ENCODE measurements around the gene ARHGAP28.

The ARHGAP28 gene

DNA sequence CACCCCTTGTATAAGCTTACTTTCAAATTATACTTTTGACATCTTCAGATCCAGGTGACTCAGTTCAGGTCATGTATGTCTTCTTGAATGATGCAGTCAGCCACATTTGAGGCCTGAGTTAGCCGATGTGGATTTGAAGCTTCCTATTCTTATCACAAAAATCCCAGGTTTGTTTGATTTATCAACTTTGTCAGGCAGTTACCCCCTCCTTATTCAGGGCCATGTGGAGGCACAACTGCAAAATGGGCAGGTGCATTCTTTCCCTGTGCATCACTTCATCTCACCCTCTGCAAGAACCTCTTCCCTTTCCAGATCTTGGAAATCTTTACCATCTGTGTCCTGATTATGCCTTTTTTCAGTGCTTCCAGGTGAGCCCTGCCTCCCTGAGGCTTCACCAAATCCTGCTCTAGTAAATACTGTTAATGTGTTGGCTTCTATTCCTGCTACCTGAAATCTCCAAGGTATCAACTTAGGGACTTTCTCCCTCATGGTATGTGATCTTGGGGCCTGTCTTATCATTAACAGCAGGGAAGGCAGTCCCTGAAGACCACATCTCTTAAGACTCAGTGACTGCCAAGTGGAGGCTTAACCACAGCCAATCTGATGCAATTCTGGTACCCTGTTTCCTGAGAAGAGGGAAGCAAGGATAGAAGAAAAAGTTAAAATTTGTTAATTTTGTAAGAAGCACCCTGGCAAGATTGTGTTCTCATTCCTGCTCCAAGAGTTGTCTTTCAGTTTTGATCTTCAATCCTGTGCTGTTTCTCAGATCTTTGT lies 9.4 kb upstream of the ARHGAP28 start:
- H3K27me3 ChIP-seq (ENCODE audit: insufficient read depth, low read length) = no peaks in the 10 kb centered on the region
- no peak overlapping the region for H3K27ac ChIP-seq (ENCODE audit: low read depth, low read length)
- H3K79me2 ChIP-seq (ENCODE audit: control insufficient read depth, insufficient read depth, low read length, poor library complexity) = no peaks in the 10 kb centered on the region
- no peak overlapping the region for H3K14ac ChIP-seq (ENCODE audit: low read length)
- no peak overlapping the region for H3K4me2 ChIP-seq (ENCODE audit: low read length)
- H3K9me3 ChIP-seq (ENCODE audit: insufficient read depth, low read depth, low read length) = no peaks in the 10 kb centered on the region
- H3K79me1 ChIP-seq (ENCODE audit: low read length) = no peaks in the 10 kb centered on the region
- H2BK12ac ChIP-seq (ENCODE audit: low read length) = no peak overlapping the region
- no peak overlapping the region for H3K9ac ChIP-seq (ENCODE audit: low read length)
- H2AK5ac ChIP-seq (ENCODE audit: low read length) = no peak overlapping the region
- no peak overlapping the region for H4K12ac ChIP-seq (ENCODE audit: low read depth, low read length)
- no peak overlapping the region for H2BK5ac ChIP-seq (ENCODE audit: low read depth, low read length, poor library complexity)
- H3K18ac ChIP-seq (ENCODE audit: low read length) = no peak overlapping the region
- no peaks in the 10 kb centered on the region for H3K36me3 ChIP-seq (ENCODE audit: control insufficient read depth in 1 of 2, insufficient read depth in 2 of 2, low read length in 2 of 2)
- no peak overlapping the region for H2BK120ac ChIP-seq (ENCODE audit: insufficient read depth, low read length, poor library complexity)
- H3K4me3 ChIP-seq (ENCODE audit: low read depth, low read length) = no peak overlapping the region
- peaks cover 6 to 10% of the 10 kb centered on the region in 2 experiments for H3K4me1 ChIP-seq (ENCODE audit: control insufficient read depth in 1 of 2, insufficient read depth in 2 of 2, low read length in 2 of 2)
- H4K91ac ChIP-seq (ENCODE audit: low read depth, low read length) = no peak overlapping the region
- no peak overlapping the region for H3K4ac ChIP-seq (ENCODE audit: low read depth, low read length)
- WGBS (ENCODE audit: extremely low coverage, insufficient coverage, insufficient read length) = no CpG with 5 or more reads among the region's 1 CpG
- H3K23ac ChIP-seq (ENCODE audit: low read length) = no peak overlapping the region
- H4K8ac ChIP-seq (ENCODE audit: low read depth, low read length) = no peak overlapping the region
- no peak overlapping the region for H2AFZ ChIP-seq (ENCODE audit: insufficient read depth, low read length, poor library complexity)
- peak in 1 of 2 donors; percentile 6 for DNase-seq

DNA sequence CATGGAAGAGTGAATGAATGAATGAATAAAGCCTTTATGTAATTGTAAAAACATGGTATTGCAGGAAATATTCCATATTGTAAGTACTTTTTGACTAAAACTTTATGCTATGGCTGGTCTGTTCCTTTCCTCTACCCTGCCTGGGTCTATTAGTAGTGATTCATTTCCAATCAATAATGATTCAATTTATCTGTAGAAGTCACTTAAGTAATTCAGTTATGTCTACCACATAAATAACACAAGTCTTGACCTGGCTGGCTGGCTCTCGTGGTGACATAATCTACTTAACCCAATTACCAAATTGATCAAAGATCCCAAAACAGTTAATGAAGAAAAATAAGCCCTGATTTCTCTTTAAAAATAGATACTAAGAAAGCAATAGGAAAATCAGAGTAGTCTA lies 7.8 kb upstream of the ARHGAP28 start:
- no peaks in the 10 kb centered on the region for H3K36me3 ChIP-seq (ENCODE audit: control insufficient read depth in 1 of 2, insufficient read depth in 2 of 2, low read length in 2 of 2)
- no peak overlapping the region for H2BK12ac ChIP-seq (ENCODE audit: low read length)
- DNase-seq = no peak
- H2BK5ac ChIP-seq (ENCODE audit: low read depth, low read length, poor library complexity) = no peak overlapping the region
- H3K18ac ChIP-seq (ENCODE audit: low read length) = no peak overlapping the region
- no CpG with 5 or more reads among the region's 1 CpG for WGBS (ENCODE audit: extremely low coverage, insufficient coverage, insufficient read length)
- H3K79me2 ChIP-seq (ENCODE audit: control insufficient read depth, insufficient read depth, low read length, poor library complexity) = no peaks in the 10 kb centered on the region
- H3K23ac ChIP-seq (ENCODE audit: low read length) = no peak overlapping the region
- no peaks in the 10 kb centered on the region for H3K27me3 ChIP-seq (ENCODE audit: insufficient read depth, low read length)
- H4K12ac ChIP-seq (ENCODE audit: low read depth, low read length) = no peak overlapping the region
- H2AFZ ChIP-seq (ENCODE audit: insufficient read depth, low read length, poor library complexity) = no peak overlapping the region
- no peak overlapping the region for H2AK5ac ChIP-seq (ENCODE audit: low read length)
- no peaks in the 10 kb centered on the region for H3K79me1 ChIP-seq (ENCODE audit: low read length)
- H2BK120ac ChIP-seq (ENCODE audit: insufficient read depth, low read length, poor library complexity) = no peak overlapping the region
- no peak overlapping the region for H3K4ac ChIP-seq (ENCODE audit: low read depth, low read length)
- no peak overlapping the region for H3K9ac ChIP-seq (ENCODE audit: low read length)
- no peak overlapping the region for H4K91ac ChIP-seq (ENCODE audit: low read depth, low read length)
- no peak overlapping the region for H3K14ac ChIP-seq (ENCODE audit: low read length)
- no peak overlapping the region for H3K4me3 ChIP-seq (ENCODE audit: low read depth, low read length)
- H3K4me1 ChIP-seq (ENCODE audit: control insufficient read depth in 1 of 2, insufficient read depth in 2 of 2, low read length in 2 of 2) = peaks cover 6 to 10% of the 10 kb centered on the region in 2 experiments
- no peak overlapping the region for H3K4me2 ChIP-seq (ENCODE audit: low read length)
- H4K8ac ChIP-seq (ENCODE audit: low read depth, low read length) = no peak overlapping the region
- no peaks in the 10 kb centered on the region for H3K9me3 ChIP-seq (ENCODE audit: insufficient read depth, low read depth, low read length)
- no peak overlapping the region for H3K27ac ChIP-seq (ENCODE audit: low read depth, low read length)

DNA sequence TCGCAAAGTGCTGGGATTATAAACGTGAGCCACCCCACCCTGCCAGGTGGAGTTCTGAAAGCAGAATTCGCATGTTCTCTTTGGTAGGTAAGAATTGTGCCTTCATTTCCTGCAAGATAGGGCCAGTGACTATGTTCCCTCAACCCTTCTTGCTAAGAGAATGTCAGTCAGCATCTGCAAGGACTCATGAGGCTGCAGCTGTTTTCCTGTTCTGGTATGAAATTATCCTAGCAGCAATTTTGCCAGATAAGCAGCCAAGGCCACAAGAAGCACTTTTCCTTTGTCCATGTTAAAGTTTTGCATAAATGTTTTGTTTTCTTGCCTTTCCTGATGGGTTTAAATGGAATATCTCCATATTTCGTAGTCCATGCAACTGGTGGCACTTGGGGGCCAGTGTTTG lies 6.8 kb upstream of the ARHGAP28 start:
- H3K23ac ChIP-seq (ENCODE audit: low read length) = no peak overlapping the region
- H2BK5ac ChIP-seq (ENCODE audit: low read depth, low read length, poor library complexity) = no peak overlapping the region
- H2BK12ac ChIP-seq (ENCODE audit: low read length) = no peak overlapping the region
- no peaks in the 10 kb centered on the region for H3K79me2 ChIP-seq (ENCODE audit: control insufficient read depth, insufficient read depth, low read length, poor library complexity)
- no peak overlapping the region for H2AK5ac ChIP-seq (ENCODE audit: low read length)
- H3K4me1 ChIP-seq (ENCODE audit: control insufficient read depth in 1 of 2, insufficient read depth in 2 of 2, low read length in 2 of 2) = peaks cover 6% of the 10 kb centered on the region in 2 experiments
- no peaks in the 10 kb centered on the region for H3K9me3 ChIP-seq (ENCODE audit: insufficient read depth, low read depth, low read length)
- H3K27me3 ChIP-seq (ENCODE audit: insufficient read depth, low read length) = no peaks in the 10 kb centered on the region
- H2BK120ac ChIP-seq (ENCODE audit: insufficient read depth, low read length, poor library complexity) = no peak overlapping the region
- no peak overlapping the region for H3K4me3 ChIP-seq (ENCODE audit: low read depth, low read length)
- no peaks in the 10 kb centered on the region for H3K36me3 ChIP-seq (ENCODE audit: control insufficient read depth in 1 of 2, insufficient read depth in 2 of 2, low read length in 2 of 2)
- H2AFZ ChIP-seq (ENCODE audit: insufficient read depth, low read length, poor library complexity) = no peak overlapping the region
- WGBS (ENCODE audit: extremely low coverage, insufficient coverage, insufficient read length) = no CpG with 5 or more reads among the region's 4 CpGs
- no peak overlapping the region for H3K4me2 ChIP-seq (ENCODE audit: low read length)
- no peak overlapping the region for H3K18ac ChIP-seq (ENCODE audit: low read length)
- no peak overlapping the region for H4K8ac ChIP-seq (ENCODE audit: low read depth, low read length)
- no peak overlapping the region for H3K9ac ChIP-seq (ENCODE audit: low read length)
- no peak overlapping the region for H3K14ac ChIP-seq (ENCODE audit: low read length)
- H3K79me1 ChIP-seq (ENCODE audit: low read length) = no peaks in the 10 kb centered on the region
- H4K12ac ChIP-seq (ENCODE audit: low read depth, low read length) = no peak overlapping the region
- H3K4ac ChIP-seq (ENCODE audit: low read depth, low read length) = no peak overlapping the region
- H3K27ac ChIP-seq (ENCODE audit: low read depth, low read length) = no peak overlapping the region
- no peak for DNase-seq
- no peak overlapping the region for H4K91ac ChIP-seq (ENCODE audit: low read depth, low read length)

DNA sequence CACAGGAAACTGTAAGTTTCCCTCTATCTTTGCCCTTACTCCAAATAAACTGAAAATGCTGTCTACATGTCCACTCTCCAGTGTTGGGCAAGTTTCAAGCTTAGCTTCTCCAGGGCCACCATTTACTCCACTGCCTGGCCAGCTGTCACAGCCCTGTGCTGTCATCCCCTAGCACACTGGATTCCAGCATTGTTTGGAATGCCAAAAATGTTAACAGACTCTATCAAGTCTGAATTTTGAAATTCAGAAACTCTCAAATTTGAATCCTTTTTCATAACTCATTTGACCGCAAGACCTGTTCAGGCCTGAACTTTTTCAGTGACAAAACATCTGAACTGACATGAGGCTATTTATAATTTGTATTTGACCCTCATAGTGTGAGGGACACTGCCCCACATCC lies 5.2 kb upstream of the ARHGAP28 start:
- no peaks in the 10 kb centered on the region for H3K27me3 ChIP-seq (ENCODE audit: insufficient read depth, low read length)
- peaks cover 2% of the 10 kb centered on the region for H3K79me1 ChIP-seq (ENCODE audit: low read length)
- H2BK12ac ChIP-seq (ENCODE audit: low read length) = no peak overlapping the region
- H3K9ac ChIP-seq (ENCODE audit: low read length) = no peak overlapping the region
- H3K4me2 ChIP-seq (ENCODE audit: low read length) = no peak overlapping the region
- H3K23ac ChIP-seq (ENCODE audit: low read length) = no peak overlapping the region
- no peaks in the 10 kb centered on the region for H3K9me3 ChIP-seq (ENCODE audit: insufficient read depth, low read depth, low read length)
- no peak overlapping the region for H3K4me3 ChIP-seq (ENCODE audit: low read depth, low read length)
- no CpG with 5 or more reads among the region's 1 CpG for WGBS (ENCODE audit: extremely low coverage, insufficient coverage, insufficient read length)
- H3K27ac ChIP-seq (ENCODE audit: low read depth, low read length) = no peak overlapping the region
- no peak overlapping the region for H3K4ac ChIP-seq (ENCODE audit: low read depth, low read length)
- H2AK5ac ChIP-seq (ENCODE audit: low read length) = no peak overlapping the region
- no peak overlapping the region for H4K91ac ChIP-seq (ENCODE audit: low read depth, low read length)
- no peak overlapping the region for H3K14ac ChIP-seq (ENCODE audit: low read length)
- H3K4me1 ChIP-seq (ENCODE audit: control insufficient read depth in 1 of 2, insufficient read depth in 2 of 2, low read length in 2 of 2) = peaks cover 4 to 5% of the 10 kb centered on the region in 2 experiments
- peak; percentile 70 to 95 for DNase-seq
- H2AFZ ChIP-seq (ENCODE audit: insufficient read depth, low read length, poor library complexity) = no peak overlapping the region
- no peak overlapping the region for H3K18ac ChIP-seq (ENCODE audit: low read length)
- no peaks in the 10 kb centered on the region for H3K36me3 ChIP-seq (ENCODE audit: control insufficient read depth in 1 of 2, insufficient read depth in 2 of 2, low read length in 2 of 2)
- H4K12ac ChIP-seq (ENCODE audit: low read depth, low read length) = no peak overlapping the region
- peaks cover 2% of the 10 kb centered on the region for H3K79me2 ChIP-seq (ENCODE audit: control insufficient read depth, insufficient read depth, low read length, poor library complexity)
- H2BK5ac ChIP-seq (ENCODE audit: low read depth, low read length, poor library complexity) = no peak overlapping the region
- no peak overlapping the region for H2BK120ac ChIP-seq (ENCODE audit: insufficient read depth, low read length, poor library complexity)
- no peak overlapping the region for H4K8ac ChIP-seq (ENCODE audit: low read depth, low read length)

Data from trophoblast cell (in vitro differentiated cells and primary cell).